ENCODE measurements around the gene MYO1G.

- no peak for TF ChIP-seq POLR2A (IDR thresholded peaks at IDR 0.05; ENCODE audit: low read length)
- TF ChIP-seq ZNF302 (CRISPR knock-in tag; IDR thresholded peaks at IDR 0.05) = no peak
- no peak for TF ChIP-seq CTCF (IDR thresholded peaks at IDR 0.05)
- no peak for TF ChIP-seq EHMT2 (IDR thresholded peaks at IDR 0.05; ENCODE audit: low read depth)
- TF ChIP-seq REST (IDR thresholded peaks at IDR 0.05) = no peak
Observed at GRCh38 chr7:44914992-44915607, 63.7 kb downstream of the MYO1G start.

All from A549 (cell line).